Peyer's patch (tissue), 4 donors: ENCODE results near the gene KRTAP6-3. TPM values are rescaled to one million over a fixed set of nuclear protein-coding genes. Genes with fewer than 3 reads are reported as not detected.

ENCODE experiments used
- DNase-seq, 3 donors: peaks; one replicate each; pipeline ENCODE4 v3.0.0-alpha.2; 2017 to 2019
- H3K27ac ChIP-seq, 4 donors: fragments of 200-600 bp; sonication (generic); one replicate each; pipeline ENCODE4 v1.5.1; 2016 to 2019
- H3K27me3 ChIP-seq, 2 donors: fragments of 200-600 bp; sonication (generic); one replicate each; pipeline ENCODE4 v1.5.1; 2019
- H3K36me3 ChIP-seq, 3 donors: fragments of 200-600 bp; sonication (generic); one replicate each; pipeline ENCODE4 v1.5.1; 2016 to 2019
- H3K4me1 ChIP-seq, 4 donors: fragments of 200-600 bp; sonication (generic); one replicate each; pipeline ENCODE4 v1.5.1; 2016 to 2019
- H3K4me3 ChIP-seq, 4 donors: fragments of 200-600 bp; sonication (generic); 1 replicate in 3 of 4; 2 replicates in 1 of 4; pipeline ENCODE4 v1.5.1; 2016 to 2019; ENCODE audit warnings: mild to moderate bottlenecking in 1 of 4
- H3K9me3 ChIP-seq, 4 donors: fragments of 200-600 bp; sonication (generic); one replicate each; pipeline ENCODE4 v1.5.1; 2016 to 2019; ENCODE audit warnings: mild to moderate bottlenecking in 1 of 4
- POLR2A ChIP-seq, 2 donors: fragments of 450-650 bp; IDR thresholded peaks; one replicate each; pipeline ENCODE4 v1.5.1; 2017; ENCODE audit warnings: antibody characterized with exemption in 2 of 2, mild to moderate bottlenecking in 2 of 2, moderate library complexity in 2 of 2
- total RNA-seq, 4 donors: library from RNA; depleted of rRNA; stranded (reverse); fragments of >200 nt; gene quantifications; one replicate each; pipeline ENCODE4 v1.1.0, GENCODE V29; 2016
- TF ChIP-seq, protein P1 (sequence below), 6 experiments: fragments of 450-650 bp in 4 of 6; fragments of 200-600 bp in 2 of 6; sonication (generic) in 1 of 6; IDR thresholded peaks; one replicate each; pipeline ENCODE4 v1.5.1; 2017 to 2019; ENCODE audit warnings: antibody characterized with exemption in 6 of 6, mild to moderate bottlenecking in 3 of 6, moderate library complexity in 1 of 6

KRTAP6-3 gene
- total RNA-seq, 4 donors from 2014 or later: not detected

DNA sequence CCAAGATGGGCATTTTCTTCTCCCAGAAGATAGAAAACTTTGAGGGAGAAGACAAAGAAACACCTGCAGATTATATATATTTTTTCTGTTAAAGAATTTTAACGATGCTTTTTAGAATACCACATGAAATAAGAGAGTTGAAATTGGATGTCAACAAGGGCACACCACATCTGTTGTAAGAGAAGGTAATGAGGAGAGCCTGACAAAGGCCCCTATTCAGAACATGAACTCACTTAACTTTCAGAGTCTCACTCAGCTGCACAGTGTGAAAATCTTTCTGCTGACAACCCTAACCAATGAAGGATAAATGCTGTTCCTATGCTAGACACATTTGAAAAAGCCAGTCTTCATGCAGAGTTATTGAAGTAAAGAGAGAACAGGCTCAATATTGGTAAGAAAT is 9.4 kb upstream of the KRTAP6-3 start:
- Histone ChIP-seq H3K36me3 (no peaks in the 10 kb centered on the region), H3K4me3 (no peak overlapping the region), H3K27ac (no peak overlapping the region), H3K4me1 (no peaks in the 10 kb centered on the region), H3K27me3 (no peaks in the 10 kb centered on the region), H3K9me3 (no peaks in the 10 kb centered on the region)
- DNase-seq: no peak
- TF ChIP-seq, protein P1, sequence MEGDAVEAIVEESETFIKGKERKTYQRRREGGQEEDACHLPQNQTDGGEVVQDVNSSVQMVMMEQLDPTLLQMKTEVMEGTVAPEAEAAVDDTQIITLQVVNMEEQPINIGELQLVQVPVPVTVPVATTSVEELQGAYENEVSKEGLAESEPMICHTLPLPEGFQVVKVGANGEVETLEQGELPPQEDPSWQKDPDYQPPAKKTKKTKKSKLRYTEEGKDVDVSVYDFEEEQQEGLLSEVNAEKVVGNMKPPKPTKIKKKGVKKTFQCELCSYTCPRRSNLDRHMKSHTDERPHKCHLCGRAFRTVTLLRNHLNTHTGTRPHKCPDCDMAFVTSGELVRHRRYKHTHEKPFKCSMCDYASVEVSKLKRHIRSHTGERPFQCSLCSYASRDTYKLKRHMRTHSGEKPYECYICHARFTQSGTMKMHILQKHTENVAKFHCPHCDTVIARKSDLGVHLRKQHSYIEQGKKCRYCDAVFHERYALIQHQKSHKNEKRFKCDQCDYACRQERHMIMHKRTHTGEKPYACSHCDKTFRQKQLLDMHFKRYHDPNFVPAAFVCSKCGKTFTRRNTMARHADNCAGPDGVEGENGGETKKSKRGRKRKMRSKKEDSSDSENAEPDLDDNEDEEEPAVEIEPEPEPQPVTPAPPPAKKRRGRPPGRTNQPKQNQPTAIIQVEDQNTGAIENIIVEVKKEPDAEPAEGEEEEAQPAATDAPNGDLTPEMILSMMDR (IDR thresholded peaks at IDR 0.05): no peak

DNA sequence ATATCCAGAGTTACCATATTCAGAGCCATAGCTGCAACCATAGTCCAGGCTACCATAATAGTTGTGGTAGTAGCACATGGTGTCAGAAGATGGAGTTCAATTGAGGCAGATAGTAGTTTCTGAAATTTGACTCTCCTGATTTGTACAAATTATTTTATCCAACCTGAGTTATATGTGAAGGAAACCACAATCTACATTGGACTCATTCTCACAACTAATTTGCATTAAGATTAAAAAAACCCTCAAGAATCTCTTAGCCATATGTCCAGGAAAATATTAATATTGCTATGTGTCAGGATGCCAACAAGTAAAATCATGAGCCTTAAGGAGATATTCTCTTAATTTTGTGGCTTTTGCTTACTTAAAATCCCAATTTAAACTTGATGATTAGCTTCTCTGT is 1.9 kb upstream of the KRTAP6-3 start, which contains the start of gene KRTAP22-2:
Gene KRTAP22-2 (minus strand): TSS at position 101 of the 400 bp plus-strand sequence.
- H3K4me3 ChIP-seq: no peak within 1 kb of the TSS
- no peaks in the 10 kb centered on the region for H3K36me3 ChIP-seq
- no peak within 1 kb of the TSS for H3K27ac ChIP-seq
- no peaks in the 10 kb centered on the region for H3K4me1 ChIP-seq
- TF ChIP-seq POLR2A (IDR thresholded peaks at IDR 0.05): no peak
- TF ChIP-seq, protein P1 (IDR thresholded peaks at IDR 0.05): no peak
- no peaks in the 10 kb centered on the region for H3K9me3 ChIP-seq
- no peak for DNase-seq
- no peaks in the 10 kb centered on the region for H3K27me3 ChIP-seq

DNA sequence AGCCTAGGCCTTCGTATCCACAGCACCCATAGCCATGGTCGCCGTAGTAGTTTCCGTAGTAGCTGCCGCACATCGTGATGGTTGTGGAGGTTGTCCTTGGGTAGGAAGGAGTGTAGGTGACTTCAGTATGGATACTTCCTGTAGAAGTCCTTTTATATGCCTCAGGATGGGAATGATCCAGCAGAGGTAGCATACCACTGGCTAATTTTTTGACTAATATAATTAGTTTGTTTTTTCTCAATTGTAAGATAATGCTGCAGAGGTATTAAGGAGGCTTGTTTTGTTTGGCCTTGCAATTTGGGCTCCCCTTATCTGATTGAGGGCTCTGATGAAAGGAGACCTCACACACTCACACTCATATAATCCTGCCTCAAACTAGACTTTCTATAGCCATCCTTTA is 6.6 kb downstream of the KRTAP6-3 start, which contains the start of gene KRTAP6-2:
Gene KRTAP6-2 (minus strand): TSS at position 101 of the 400 bp plus-strand sequence. CDS start 28 bp downstream, at position 73.
- no peaks in the 10 kb centered on the region for H3K36me3 ChIP-seq
- H3K4me1 ChIP-seq: no peaks in the 10 kb centered on the region
- no peak for DNase-seq
- H3K27me3 ChIP-seq: no peaks in the 10 kb centered on the region
- TF ChIP-seq POLR2A (IDR thresholded peaks at IDR 0.05): no peak
- TF ChIP-seq, protein P1 (IDR thresholded peaks at IDR 0.05): no peak
- H3K27ac ChIP-seq: no peak within 1 kb of the TSS
- no peak within 1 kb of the TSS for H3K4me3 ChIP-seq
- H3K9me3 ChIP-seq: peaks cover 0 to 3% (median 0%) of the 10 kb centered on the region in 4 donors

DNA sequence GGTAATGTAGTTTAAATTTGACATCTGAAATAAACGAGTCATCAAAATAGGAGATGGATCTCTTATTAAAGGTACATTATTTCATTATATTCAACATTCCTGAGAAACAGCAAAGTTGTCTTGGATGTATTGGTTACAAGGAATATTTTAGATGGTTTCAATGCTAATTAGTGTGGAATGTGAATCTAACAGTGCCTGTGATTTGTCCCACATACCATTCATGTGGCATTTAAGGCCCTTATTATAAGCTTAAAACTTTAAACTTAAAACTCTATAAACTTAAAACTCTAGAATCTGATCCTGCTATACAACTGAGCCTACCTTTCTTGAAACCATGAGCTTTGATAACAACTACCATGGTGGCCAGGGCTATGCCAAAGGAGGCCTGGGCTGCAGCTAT is 8.5 kb downstream of the KRTAP6-3 start, which contains the start of gene KRTAP22-1:
Gene KRTAP22-1 (plus strand): TSS at position 301 of the 400 bp plus-strand sequence.
- no peaks in the 10 kb centered on the region for H3K36me3 ChIP-seq
- TF ChIP-seq, protein P1 (IDR thresholded peaks at IDR 0.05): no peak
- TF ChIP-seq POLR2A (IDR thresholded peaks at IDR 0.05): no peak
- no peaks in the 10 kb centered on the region for H3K4me1 ChIP-seq
- peaks cover 0 to 3% (median 0%) of the 10 kb centered on the region in 4 donors for H3K9me3 ChIP-seq
- no peak within 1 kb of the TSS for H3K27ac ChIP-seq
- no peak for DNase-seq
- H3K4me3 ChIP-seq: no peak within 1 kb of the TSS
- H3K27me3 ChIP-seq: no peaks in the 10 kb centered on the region

GRCh38 chr21:30605968-30606367 is 13.7 kb downstream of the KRTAP6-3 start:
- H3K36me3 ChIP-seq: no peaks in the 10 kb centered on the region

More at GRCh38 chr21:30605968-30606367, 13.7 kb downstream of the KRTAP6-3 start:
- H3K9me3 ChIP-seq: no peaks in the 10 kb centered on the region
- H3K27me3 ChIP-seq: no peaks in the 10 kb centered on the region
- H3K27ac ChIP-seq: no peak overlapping the region
- H3K4me1 ChIP-seq: no peaks in the 10 kb centered on the region
- no peak overlapping the region for H3K4me3 ChIP-seq
- TF ChIP-seq, protein P1 (IDR thresholded peaks at IDR 0.05): no peak
- TF ChIP-seq POLR2A (IDR thresholded peaks at IDR 0.05): no peak
- DNase-seq: no peak
